PC-9 (cell line): ENCODE data around the gene FARP1. TPM values are rescaled to one million over a fixed set of nuclear protein-coding genes. Genes with fewer than 3 reads are reported as not detected.

Experiments used
- BruUV-seq: library from RNA; stranded (reverse); fragments of 400-500 nt; replicated peaks from 2 replicates; lab custom pipeline; 2021; lab: Mats Ljungman, UMichigan
- CTCF ChIA-PET: fragments of 300-600 bp; sonication (Branson Sonifier 250); formaldehyde crosslinking; loops from one replicate; lab custom pipeline; 2022; ENCODE audit warnings: antibody characterized with exemption; lab: Charles Lee
- POLR2A ChIA-PET: fragments of 300-600 bp; sonication (Branson Sonifier 250); formaldehyde crosslinking; loops from one replicate; lab custom pipeline; 2022; ENCODE audit warnings: antibody characterized with exemption; ENCODE audit not compliant: unreplicated experiment; lab: Charles Lee
- DNase-seq, 2 experiments: peaks; one replicate each; pipeline versions ENCODE4 v3.0.0 to v3.0.0-alpha.2; 2015 to 2022; ENCODE audit warnings: mixed read lengths in 1 of 2
- H2AFZ ChIP-seq: fragments of 200-600 bp; sonication (generic); 2 replicates; pipeline ENCODE4 v1.8.1; 2017; ENCODE audit warnings: antibody characterized with exemption
- H3F3A ChIP-seq: fragments of 200-600 bp; sonication (generic); 2 replicates; pipeline ENCODE4 v1.8.1; 2017; ENCODE audit warnings: antibody characterized with exemption, mild to moderate bottlenecking, low read depth; ENCODE audit not compliant: insufficient read depth
- H3K27ac ChIP-seq: fragments of 200-600 bp; sonication (generic); 2 replicates; pipeline ENCODE4 v1.6.1; 2016; ENCODE audit warnings: mixed run types
- H3K27me3 ChIP-seq: fragments of 200-600 bp; sonication (generic); 2 replicates; pipeline ENCODE4 v1.6.1; 2016; ENCODE audit warnings: low read depth, mixed run types; ENCODE audit not compliant: insufficient read depth
- H3K36me3 ChIP-seq: fragments of 200-600 bp; sonication (generic); 2 replicates; pipeline ENCODE4 v1.6.1; 2016; ENCODE audit warnings: low read depth, mixed run types
- H3K4me1 ChIP-seq: fragments of 200-600 bp; sonication (generic); replicated peaks from 2 replicates; pipeline ENCODE4 v1.6.1; 2016; ENCODE audit warnings: mixed run types; ENCODE audit not compliant: insufficient read depth
- H3K4me2 ChIP-seq: fragments of 200-600 bp; sonication (generic); 2 replicates; pipeline ENCODE4 v1.6.1; 2017; ENCODE audit warnings: mixed run types
- H3K4me3 ChIP-seq: fragments of 200-600 bp; sonication (generic); 2 replicates; pipeline ENCODE4 v1.6.1; 2016; ENCODE audit warnings: mixed run types
- H3K79me2 ChIP-seq: fragments of 200-600 bp; sonication (generic); 2 replicates; pipeline ENCODE4 v1.6.1; 2017; ENCODE audit warnings: low read depth, mixed run types
- H3K9me2 ChIP-seq: fragments of 200-600 bp; sonication (generic); 2 replicates; pipeline ENCODE4 v1.8.1; 2017; ENCODE audit warnings: mild to moderate bottlenecking; ENCODE audit not compliant: insufficient read depth
- H3K9me3 ChIP-seq: fragments of 200-600 bp; sonication (generic); 2 replicates; pipeline ENCODE4 v1.8.1; 2016; ENCODE audit warnings: low read depth; ENCODE audit not compliant: insufficient read depth
- H4K20me1 ChIP-seq: fragments of 200-600 bp; sonication (generic); 2 replicates; pipeline ENCODE4 v1.8.1; 2017; ENCODE audit not compliant: insufficient read depth
- EZH2 ChIP-seq: fragments of 200-600 bp; sonication (generic); IDR thresholded peaks from 2 replicates; pipeline ENCODE4 v1.8.0; 2017; ENCODE audit warnings: antibody characterized with exemption, low read depth
- intact Hi-C: fragments of 100-400 bp; cut with micrococcal nuclease; formaldehyde crosslinking; loops from one replicate; pipeline ENCODE4 v1.10.0; 2022; ENCODE audit not compliant: unreplicated experiment
- total RNA-seq: library from RNA; stranded (reverse); gene quantifications from 2 replicates; pipeline ENCODE4 v1.2.3, GENCODE V29; 2021
- TF ChIP-seq, protein P1 (sequence below): fragments of 200-600 bp; sonication (generic); conservative IDR thresholded peaks from 2 replicates; pipeline ENCODE4 v1.6.1; 2017; ENCODE audit warnings: mixed run types, antibody characterized with exemption, mild to moderate bottlenecking, moderate library complexity

The FARP1 gene
- total RNA-seq, 1 experiment from 2014 or later = 62.1 TPM

DNA sequence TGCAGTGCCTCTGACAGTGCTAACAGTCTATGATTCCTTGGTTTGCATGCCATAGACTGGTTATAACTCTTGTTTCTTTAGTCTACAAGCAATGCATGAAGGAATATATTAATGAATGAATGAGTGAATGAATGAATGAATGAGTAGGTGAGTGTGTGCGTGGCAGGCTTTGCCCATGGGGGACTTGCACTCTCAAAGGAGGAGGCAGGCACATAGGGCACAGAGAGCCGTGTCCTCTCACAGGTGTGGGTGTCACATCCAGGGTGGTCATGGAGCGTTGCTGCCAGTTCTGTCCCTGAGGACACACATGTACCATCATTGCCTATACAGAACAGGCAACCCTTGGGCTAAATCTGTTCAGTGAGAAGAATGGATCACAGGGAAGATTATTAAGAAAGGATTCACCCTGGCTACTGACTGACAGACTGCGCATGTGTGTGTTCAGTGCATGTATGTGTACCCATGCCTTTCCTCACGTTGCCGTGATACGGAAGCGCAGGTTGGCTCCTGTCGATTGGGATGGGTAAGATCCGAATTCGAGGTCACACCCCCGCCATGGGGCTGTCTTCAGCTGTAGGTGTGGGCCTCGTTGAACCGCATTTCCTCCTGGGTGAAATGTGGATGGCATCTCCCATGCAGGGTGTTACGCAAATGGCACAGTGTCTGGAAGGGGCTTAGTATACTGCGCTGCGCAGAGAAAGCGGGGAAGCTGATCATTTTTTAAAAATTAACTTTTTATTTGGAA lies 272.6 kb downstream of the FARP1 start:
- Histone ChIP-seq H3K9me2 (no peaks in the 10 kb centered on the region), H3K27me3 (no peaks in the 10 kb centered on the region), H3K9me3 (no peaks in the 10 kb centered on the region), H4K20me1 (peaks cover 3% of the 10 kb centered on the region; the same call in 1 of the 2 replicates), H2AFZ (no peak overlapping the region), H3K27ac (peak overlapping the region; percentile 65), H3K4me2 (peak overlapping the region; percentile 64), H3K36me3 (no peaks in the 10 kb centered on the region; the same call in none of the 2 replicates), H3K4me3 (peak overlapping the region; percentile 22; the same call in 1 of the 2 replicates), H3F3A (peaks cover 21% of the 10 kb centered on the region), H3K4me1 (peaks cover 33% of the 10 kb centered on the region), H3K79me2 (no peaks in the 10 kb centered on the region)
- no TSS peak for BruUV-seq
- POLR2A ChIA-PET = interaction anchor here (0.5 kb wide), 1 partner anchor 209 kb away, joined by 6 read pairs; no protein-coding TSS in a partner anchor
- DNase-seq = no peak
- CTCF ChIA-PET = interaction anchor here (1.2 kb wide), 1 partner anchor 258 kb away, joined by 4 read pairs; no protein-coding TSS in a partner anchor
- no peak for TF ChIP-seq EZH2
- TF ChIP-seq, protein P1, sequence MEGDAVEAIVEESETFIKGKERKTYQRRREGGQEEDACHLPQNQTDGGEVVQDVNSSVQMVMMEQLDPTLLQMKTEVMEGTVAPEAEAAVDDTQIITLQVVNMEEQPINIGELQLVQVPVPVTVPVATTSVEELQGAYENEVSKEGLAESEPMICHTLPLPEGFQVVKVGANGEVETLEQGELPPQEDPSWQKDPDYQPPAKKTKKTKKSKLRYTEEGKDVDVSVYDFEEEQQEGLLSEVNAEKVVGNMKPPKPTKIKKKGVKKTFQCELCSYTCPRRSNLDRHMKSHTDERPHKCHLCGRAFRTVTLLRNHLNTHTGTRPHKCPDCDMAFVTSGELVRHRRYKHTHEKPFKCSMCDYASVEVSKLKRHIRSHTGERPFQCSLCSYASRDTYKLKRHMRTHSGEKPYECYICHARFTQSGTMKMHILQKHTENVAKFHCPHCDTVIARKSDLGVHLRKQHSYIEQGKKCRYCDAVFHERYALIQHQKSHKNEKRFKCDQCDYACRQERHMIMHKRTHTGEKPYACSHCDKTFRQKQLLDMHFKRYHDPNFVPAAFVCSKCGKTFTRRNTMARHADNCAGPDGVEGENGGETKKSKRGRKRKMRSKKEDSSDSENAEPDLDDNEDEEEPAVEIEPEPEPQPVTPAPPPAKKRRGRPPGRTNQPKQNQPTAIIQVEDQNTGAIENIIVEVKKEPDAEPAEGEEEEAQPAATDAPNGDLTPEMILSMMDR = no peak
- intact Hi-C loops = loop anchor here (5.0 kb wide), 2 partner anchors 273 to 558 kb away; partner anchors contain the start of gene FARP1

DNA sequence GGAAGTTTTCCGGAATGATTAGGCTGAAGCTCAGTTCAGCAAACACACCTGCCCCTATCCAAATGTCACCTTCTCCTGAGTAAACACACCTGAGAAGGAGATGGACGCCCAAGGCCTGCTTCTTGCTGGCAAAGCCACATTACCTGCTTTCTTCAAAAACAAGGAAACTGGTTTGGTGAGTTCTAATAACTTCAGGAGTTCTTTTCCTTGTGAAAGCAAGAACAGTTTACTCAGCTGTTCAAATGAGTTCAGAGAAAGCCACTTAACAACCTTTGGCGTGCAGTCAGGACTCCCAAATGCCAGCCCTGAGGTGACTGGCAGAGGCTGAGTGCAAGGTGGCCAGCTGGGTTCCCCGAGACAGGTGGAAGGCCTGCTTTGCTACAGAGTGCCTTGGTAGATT lies 273.5 kb downstream of the FARP1 start:
- Histone ChIP-seq H3K79me2 (no peaks in the 10 kb centered on the region), H3K36me3 (no peaks in the 10 kb centered on the region; the same call in none of the 2 replicates), H4K20me1 (peaks cover 3% of the 10 kb centered on the region; the same call in 1 of the 2 replicates), H3K4me2 (peak overlapping the region; percentile 70), H3K9me3 (no peaks in the 10 kb centered on the region), H3K4me1 (peaks cover 33% of the 10 kb centered on the region), H3K27me3 (no peaks in the 10 kb centered on the region), H2AFZ (no peak overlapping the region), H3K27ac (peak overlapping the region; percentile 65), H3F3A (peaks cover 21% of the 10 kb centered on the region), H3K4me3 (0 out of 2 replicates have a peak overlapping the region, but pooled peaks have one; percentile 2), H3K9me2 (no peaks in the 10 kb centered on the region)
- CTCF ChIA-PET = interaction anchor here (1.2 kb wide), 1 partner anchor 257 kb away, joined by 4 read pairs; no protein-coding TSS in a partner anchor
- TF ChIP-seq EZH2 = no peak
- TF ChIP-seq, protein P1 = no peak
- DNase-seq = peak; percentile 68 to 100
- POLR2A ChIA-PET = interaction anchor here (0.5 kb wide), 1 partner anchor 210 kb away, joined by 6 read pairs; no protein-coding TSS in a partner anchor
- no TSS peak for BruUV-seq
- intact Hi-C loops = loop anchor here (5.0 kb wide), 2 partner anchors 274 to 559 kb away; partner anchors contain the start of gene FARP1

DNA sequence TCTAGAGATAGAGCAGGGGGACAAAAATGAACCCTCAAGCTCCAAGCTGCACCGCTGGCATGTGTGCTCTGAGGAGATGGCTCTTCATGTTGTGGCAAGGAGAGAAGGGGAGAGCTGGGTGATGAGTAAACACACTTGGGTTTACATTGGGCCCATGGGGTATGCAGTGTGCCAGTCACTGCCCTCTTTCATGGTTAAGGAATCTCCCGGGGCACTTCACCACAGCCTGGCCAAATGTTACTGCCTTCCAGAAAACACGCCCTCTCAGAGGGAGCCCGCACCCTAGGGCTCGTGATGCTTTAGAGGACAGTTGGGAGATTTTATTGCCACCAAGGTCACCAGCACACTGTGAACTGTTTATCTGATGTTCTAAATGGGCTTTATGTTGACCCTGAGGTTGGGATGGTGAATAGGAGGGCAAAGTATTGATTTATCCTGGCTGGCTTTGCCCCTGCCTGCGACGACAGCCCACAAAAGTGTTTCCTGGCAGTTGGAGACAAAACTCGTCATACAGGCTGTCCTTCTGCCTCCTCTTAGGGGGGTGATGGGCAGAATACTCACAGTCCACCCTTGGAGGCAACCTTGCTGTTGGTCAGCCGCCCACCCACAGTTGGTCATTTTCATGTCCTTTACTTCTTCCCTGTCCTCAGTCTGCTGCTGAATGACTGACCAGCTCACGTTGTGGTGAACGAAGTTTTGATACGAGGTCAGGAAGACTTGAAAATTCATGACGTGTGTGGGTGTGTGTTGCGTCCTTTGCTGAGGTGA lies 277.1 kb downstream of the FARP1 start:
- Histone ChIP-seq H3K4me3 (no peak overlapping the region), H2AFZ (no peak overlapping the region), H3K9me2 (no peaks in the 10 kb centered on the region), H4K20me1 (peaks cover 3% of the 10 kb centered on the region; the same call in 1 of the 2 replicates), H3K4me1 (peaks cover 28% of the 10 kb centered on the region), H3K36me3 (no peaks in the 10 kb centered on the region; the same call in none of the 2 replicates), H3K4me2 (no peak overlapping the region), H3K27me3 (no peaks in the 10 kb centered on the region), H3F3A (peaks cover 21% of the 10 kb centered on the region), H3K79me2 (no peaks in the 10 kb centered on the region), H3K27ac (no peak overlapping the region), H3K9me3 (no peaks in the 10 kb centered on the region)
- DNase-seq = no peak
- CTCF ChIA-PET = no interaction called here
- POLR2A ChIA-PET = no interaction called here
- BruUV-seq = no TSS peak
- intact Hi-C loops = loop anchor here (5.0 kb wide), 2 partner anchors 278 to 563 kb away; partner anchors contain the start of gene FARP1
- TF ChIP-seq EZH2 = no peak
